GM12872 (cell line): ENCODE data around the gene SLC19A1.

Experiments
- CTCF ChIP-seq: IDR thresholded peaks from 3 replicates; pipeline ENCODE4 v1.5.1; 2011; ENCODE audit warnings: low read depth, mild to moderate bottlenecking, low read length, moderate library complexity; ENCODE audit not compliant: insufficient read depth

The SLC19A1 gene

GRCh38 chr21:45496968-45497845, 45.0 kb downstream of the SLC19A1 start:
- no peak for TF ChIP-seq CTCF

DNA sequence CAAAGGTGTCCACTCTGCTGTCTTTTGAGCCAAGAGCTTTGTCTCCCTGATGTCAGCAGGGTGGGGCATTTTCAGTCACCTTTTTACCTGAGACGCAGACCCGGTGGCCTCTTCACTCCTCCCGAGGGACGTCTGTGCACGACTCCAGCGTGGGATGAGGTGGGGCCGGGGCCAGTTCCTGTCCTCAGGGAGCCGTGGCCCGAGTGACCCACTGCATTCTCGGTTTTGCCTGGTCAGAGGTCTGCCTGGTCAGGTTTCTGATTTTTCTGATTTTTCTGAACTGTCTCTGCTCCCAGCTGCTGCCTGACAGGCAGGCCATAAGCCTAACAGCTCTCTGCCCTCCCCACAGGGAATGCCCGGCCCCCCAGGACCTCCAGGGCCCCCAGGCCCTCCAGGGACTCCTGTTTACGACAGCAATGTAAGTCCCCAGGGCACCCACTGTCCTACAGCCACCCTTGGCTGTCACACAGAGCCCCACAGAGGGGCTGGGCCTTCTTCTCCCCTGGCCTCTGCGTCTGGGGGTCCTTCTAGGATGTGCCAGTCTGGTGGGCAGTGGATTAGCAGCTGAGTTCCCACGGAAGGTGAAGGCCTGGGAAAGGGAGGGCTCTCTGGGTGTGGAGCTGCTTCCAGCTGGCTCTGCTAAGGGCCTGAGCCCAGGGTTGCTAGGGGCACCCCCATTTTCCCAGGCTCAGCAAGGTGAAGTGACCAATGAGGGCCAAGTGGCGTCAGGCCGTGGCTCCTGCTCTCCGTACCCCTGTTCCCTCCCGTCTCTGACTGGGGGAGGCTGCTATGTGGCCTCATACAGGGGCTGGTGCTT, 45.9 kb downstream of the SLC19A1 start:
- no peak for TF ChIP-seq CTCF

- TF ChIP-seq CTCF, result no peak
Measured at GRCh38 chr21:45494851-45495680, 47.2 kb downstream of the SLC19A1 start.

GRCh38 chr21:45494135-45494850, 47.9 kb downstream of the SLC19A1 start:
- TF ChIP-seq CTCF, result no peak

- no peak for TF ChIP-seq CTCF
Measured at GRCh38 chr21:45493401-45494001, 48.7 kb downstream of the SLC19A1 start.

DNA sequence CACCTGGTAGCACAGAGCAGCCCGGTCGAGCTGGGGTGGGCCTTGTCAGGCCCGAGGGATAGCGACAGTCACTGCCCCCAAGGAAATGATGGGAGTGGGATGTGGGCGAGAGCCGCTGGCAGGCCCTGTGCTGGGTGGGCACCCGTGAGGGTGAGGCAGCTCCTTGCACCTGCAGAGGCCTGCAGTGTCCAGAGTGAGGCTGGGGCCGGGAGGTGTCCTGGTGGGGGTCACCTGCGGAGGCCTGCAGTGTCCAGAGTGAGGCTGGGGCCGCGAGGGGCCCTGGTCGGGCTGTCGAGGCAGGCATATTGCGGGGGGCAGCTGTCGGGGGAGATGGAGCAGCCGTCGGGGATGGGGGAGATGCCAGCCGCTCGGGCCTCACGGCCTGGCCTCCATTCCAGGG, 49.5 kb downstream of the SLC19A1 start:
- no peak for TF ChIP-seq CTCF
